Neural cell (in vitro differentiated cells): Measurements from ENCODE around the gene SYNJ1.

ENCODE experiments used
- CTCF ChIP-seq: fragments of 450-650 bp; IDR thresholded peaks from 2 replicates; pipeline ENCODE4 v1.5.1; 2014; ENCODE audit warnings: antibody characterized with exemption, mild to moderate bottlenecking, moderate library complexity; ENCODE audit not compliant: poor library complexity, severe bottlenecking
- POLR2AphosphoS5 ChIP-seq: IDR thresholded peaks from 2 replicates; pipeline ENCODE4 v1.6.1; 2012

- TF ChIP-seq POLR2AphosphoS5 (no peak), CTCF (no peak)
Observed at GRCh38 chr21:32777269-32777668, 49.5 kb upstream of the SYNJ1 start.
